H1 (cell line): ENCODE data around the gene PTPRO. TPM values are rescaled to one million over a fixed set of nuclear protein-coding genes. Genes with fewer than 3 reads are reported as not detected.

Experiments
- CTCF ChIA-PET: fragments of 300-600 bp; sonication (Branson Sonifier 250); formaldehyde crosslinking; loops from one replicate; lab custom pipeline; 2021; ENCODE audit not compliant: partially characterized antibody; lab: Charles Lee
- POLR2A ChIA-PET: fragments of 300-600 bp; sonication (Branson Sonifier 250); formaldehyde crosslinking; loops from one replicate; lab custom pipeline; 2021; ENCODE audit warnings: inconsistent platforms; ENCODE audit not compliant: partially characterized antibody; lab: Charles Lee
- DNase-seq, 2 experiments: peaks; one replicate each; pipeline versions ENCODE4 v3.0.0 to v3.0.0-alpha.2; 2010 to 2022; ENCODE audit warnings: low spot score in 2 of 2, low read depth in 1 of 2, mixed read lengths in 1 of 2
- FAIRE-seq: peaks from 2 replicates; lab custom pipeline; 2011; peaks lifted over from hg19 to GRCh38; lab: Jason Lieb, UNC
- H2AFZ ChIP-seq: 2 replicates; pipeline ENCODE4 v1.8.1; 2012; ENCODE audit warnings: low read length, inconsistent platforms
- H2AK5ac ChIP-seq: 2 replicates; pipeline ENCODE4 v1.6.1; 2013; ENCODE audit warnings: low read depth, low read length
- H2BK120ac ChIP-seq: replicated peaks from 2 replicates; pipeline ENCODE3; 2013; ENCODE audit warnings: low read depth, low read length, inconsistent platforms
- H2BK12ac ChIP-seq: 2 replicates; pipeline ENCODE4 v1.6.1; 2013; ENCODE audit warnings: low read depth, low read length
- H2BK15ac ChIP-seq: 2 replicates; pipeline ENCODE4 v1.6.1; 2013; ENCODE audit warnings: low read length
- H2BK20ac ChIP-seq: 2 replicates; pipeline ENCODE4 v1.6.1; 2013; ENCODE audit warnings: low read length
- H2BK5ac ChIP-seq: 2 replicates; pipeline ENCODE4 v1.6.1; 2013; ENCODE audit warnings: low read depth, low read length
- H3K14ac ChIP-seq: 2 replicates; pipeline ENCODE4 v1.6.1; 2013; ENCODE audit warnings: inconsistent platforms; ENCODE audit not compliant: insufficient read length
- H3K18ac ChIP-seq: 2 replicates; pipeline ENCODE4 v1.6.1; 2013; ENCODE audit warnings: low read length; ENCODE audit errors: extremely low read depth
- H3K23ac ChIP-seq: 2 replicates; pipeline ENCODE4 v1.6.1; 2013; ENCODE audit warnings: inconsistent platforms; ENCODE audit not compliant: insufficient read length
- H3K23me2 ChIP-seq: 2 replicates; pipeline ENCODE4 v1.6.1; 2013; ENCODE audit warnings: low read depth, low read length
- H3K27ac ChIP-seq: 2 replicates; pipeline ENCODE4 v1.6.1; 2011; ENCODE audit warnings: low read depth, low read length, inconsistent platforms
- H3K27me3 ChIP-seq, 4 experiments: replicated peaks in 1 of 4; 1 replicate in 1 of 4; 2 replicates in 3 of 4; pipeline versions ENCODE4 v1.6.1 to v1.8.1; 2011 to 2013; ENCODE audit warnings: low read length in 3 of 4, mild to moderate bottlenecking in 3 of 4, inconsistent platforms in 2 of 4, mixed read lengths in 2 of 4, moderate library complexity in 1 of 4; ENCODE audit not compliant: control insufficient read depth in 3 of 4, insufficient read depth in 3 of 4; ENCODE audit errors: extremely low read depth in 1 of 4
- H3K36me3 ChIP-seq, 4 experiments: 2 replicates each; pipeline versions ENCODE4 v1.6.1 to v1.8.1; 2011 to 2013; ENCODE audit warnings: mild to moderate bottlenecking in 4 of 4, low read length in 3 of 4, moderate library complexity in 2 of 4, control low read depth in 1 of 4, inconsistent platforms in 1 of 4; ENCODE audit not compliant: insufficient read depth in 4 of 4, control insufficient read depth in 2 of 4
- H3K4ac ChIP-seq: replicated peaks from 2 replicates; pipeline ENCODE3; 2013; ENCODE audit warnings: low read length, low read depth, mixed read lengths, inconsistent platforms; ENCODE audit not compliant: insufficient read length
- H3K4me1 ChIP-seq, 4 experiments: replicated peaks in 1 of 4; 1 replicate in 1 of 4; 2 replicates in 3 of 4; pipeline versions ENCODE4 v1.6.1 to v1.8.1; 2011 to 2013; ENCODE audit warnings: low read length in 3 of 4, inconsistent platforms in 2 of 4, mixed read lengths in 1 of 4; ENCODE audit not compliant: insufficient read depth in 4 of 4, control insufficient read depth in 3 of 4
- H3K4me2 ChIP-seq, 2 experiments: 2 replicates each; pipeline versions ENCODE4 v1.6.1 to v1.8.1; 2011 to 2013; ENCODE audit warnings: low read depth in 2 of 2, low read length in 2 of 2, control low read depth in 1 of 2, inconsistent platforms in 1 of 2, mild to moderate bottlenecking in 1 of 2; ENCODE audit not compliant: insufficient read depth in 1 of 2
- H3K4me3 ChIP-seq, 4 experiments: fragments of 200-600, 300-600 bp in 1 of 4; sonication (generic), shearing (Covaris generic), sonication (Bioruptor Twin) in 1 of 4; 2 replicates each; pipeline versions ENCODE4 v1.5.1 to v1.8.1; 2011 to 2016; ENCODE audit warnings: low read length in 4 of 4, low read depth in 3 of 4, control low read depth in 2 of 4, inconsistent platforms in 2 of 4, mild to moderate bottlenecking in 2 of 4, mixed read lengths in 1 of 4, moderate library complexity in 1 of 4; ENCODE audit not compliant: insufficient read depth in 2 of 4; ENCODE audit errors: extremely low read depth in 1 of 4
- H3K56ac ChIP-seq: replicated peaks from 2 replicates; pipeline ENCODE3; 2013; ENCODE audit warnings: low read depth, mild to moderate bottlenecking, mixed read lengths, low read length, inconsistent platforms; ENCODE audit not compliant: insufficient read length
- H3K79me1 ChIP-seq: 2 replicates; pipeline ENCODE4 v1.6.1; 2013; ENCODE audit warnings: low read depth, low read length, control low read depth
- H3K79me2 ChIP-seq, 2 experiments: 2 replicates each; pipeline versions ENCODE4 v1.6.1 to v1.8.1; 2012 to 2013; ENCODE audit warnings: low read length in 2 of 2, mild to moderate bottlenecking in 2 of 2, inconsistent platforms in 1 of 2; ENCODE audit not compliant: insufficient read depth in 2 of 2, control insufficient read depth in 1 of 2
- H3K9ac ChIP-seq, 4 experiments: replicated peaks in 1 of 4; 1 replicate in 1 of 4; 2 replicates in 3 of 4; pipeline versions ENCODE4 v1.6.1 to v1.8.1; 2011 to 2013; ENCODE audit warnings: low read depth in 3 of 4, low read length in 3 of 4, control low read depth in 2 of 4, mild to moderate bottlenecking in 2 of 4, moderate library complexity in 2 of 4, inconsistent platforms in 1 of 4; ENCODE audit errors: extremely low read depth in 1 of 4
- H3K9me3 ChIP-seq, 2 experiments: 2 replicates each; pipeline versions ENCODE4 v1.6.1 to v1.8.1; 2012 to 2013; ENCODE audit warnings: mild to moderate bottlenecking in 2 of 2, moderate library complexity in 2 of 2, control low read depth in 1 of 2, inconsistent platforms in 1 of 2, low read depth in 1 of 2, low read length in 1 of 2, mixed read lengths in 1 of 2; ENCODE audit not compliant: insufficient read depth in 2 of 2
- H4K20me1 ChIP-seq, 2 experiments: replicated peaks in 1 of 2; 2 replicates each; pipeline versions ENCODE3 to v1.8.1; 2011 to 2013; ENCODE audit warnings: inconsistent platforms in 2 of 2, low read length in 2 of 2, mild to moderate bottlenecking in 1 of 2; ENCODE audit not compliant: insufficient read depth in 2 of 2, control insufficient read depth in 1 of 2
- H4K5ac ChIP-seq: 2 replicates; pipeline ENCODE4 v1.6.1; 2013; ENCODE audit warnings: low read length, low read depth, mixed read lengths, inconsistent platforms; ENCODE audit not compliant: insufficient read length
- H4K8ac ChIP-seq: 2 replicates; pipeline ENCODE4 v1.8.0; 2013; ENCODE audit warnings: mild to moderate bottlenecking, moderate library complexity, low read length, inconsistent platforms; ENCODE audit not compliant: insufficient read depth; ENCODE audit errors: extremely low read depth
- H4K91ac ChIP-seq: replicated peaks from 2 replicates; pipeline ENCODE3; 2013; ENCODE audit warnings: low read length, mixed read lengths, inconsistent platforms; ENCODE audit not compliant: insufficient read length
- USF2 ChIP-seq: IDR thresholded peaks from 2 replicates; pipeline ENCODE4 v1.6.1; 2011; ENCODE audit warnings: low read length, improper control_type of control experiment
- WGBS, 2 experiments: shearing (Covaris generic) in 1 of 2; methylation state at CpG; one replicate each; pipeline versions ENCODE4 v1.1.6 to v1.1.7; 2013 to 2015; ENCODE audit warnings: low lambda C conversion rate in 2 of 2, mixed read lengths in 2 of 2, inconsistent platforms in 1 of 2, low coverage in 1 of 2, missing lambda C conversion rate in 1 of 2; ENCODE audit not compliant: insufficient replicate concordance in 2 of 2, insufficient coverage in 1 of 2, insufficient read length in 1 of 2; ENCODE audit errors: extremely low coverage in 1 of 2, missing lambda C conversion rate in 1 of 2; 5-methylcytosine and 5-hydroxymethylcytosine counted together
- polyA plus RNA-seq, 7 experiments: library from polyadenylated mRNA; depleted of rRNA in 3 of 7; stranded (reverse) in 5 of 7; unstranded in 2 of 7; fragments of >200 nt in 5 of 7; fragments of 200-250 nt in 2 of 7; gene quantifications; 1 replicate in 5 of 7; 2 replicates in 1 of 7; 4 replicates in 1 of 7; pipeline versions ENCODE4 v1.2.1 to v1.2.3, GENCODE V29; 2011 to 2013; ENCODE audit warnings: missing spikeins in 2 of 7, mixed read lengths in 2 of 7
- total RNA-seq: library from RNA; stranded (reverse); fragmentation: NEBNext Ultra II Directional; extraction: Animal tissue kit (Norgen Biotek cat#: 25700); gene quantifications from 2 replicates; pipeline ENCODE4 v1.2.1, GENCODE V29; 2021

Gene PTPRO
- total and polyA plus RNA-seq, 2 of the 8 experiments (the other 6 are each of a cell fraction or from before 2014, with no cell fraction given): 0.73 to 1.7 TPM

DNA sequence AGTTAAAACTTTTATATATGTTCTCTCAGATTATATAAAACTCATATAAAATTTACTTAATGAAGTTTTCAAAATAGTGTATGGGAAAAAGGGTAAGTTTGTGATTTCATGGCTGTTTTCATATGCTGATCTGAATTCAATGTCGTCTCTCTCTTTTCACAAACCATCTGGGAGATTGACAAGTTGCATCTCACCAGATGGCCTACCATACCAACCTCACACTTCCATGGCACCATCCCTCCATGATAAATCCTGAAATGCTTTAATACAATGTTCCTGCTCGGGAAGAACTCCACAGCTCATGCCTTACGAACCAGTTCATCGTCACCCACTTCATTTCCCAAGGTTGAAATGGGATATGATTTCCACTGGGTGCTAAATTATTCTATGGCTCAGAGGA, 22.3 kb downstream of the PTPRO start:
- H3K27me3 ChIP-seq: peaks cover 0 to 1% (median 0%) of the 10 kb centered on the region in 4 experiments; a peak in 1 of 7 replicates
- no peak overlapping the region for H3K56ac ChIP-seq
- H3K4ac ChIP-seq: no peak overlapping the region
- no peak overlapping the region for H2AFZ ChIP-seq
- no peak overlapping the region for H4K5ac ChIP-seq
- DNase-seq (no peak), FAIRE-seq (no peak)
- no peak overlapping the region for H2AK5ac ChIP-seq
- no peak overlapping the region for H3K4me3 ChIP-seq
- no peak overlapping the region for H3K27ac ChIP-seq
- H2BK15ac ChIP-seq: no peak overlapping the region
- H2BK20ac ChIP-seq: no peak overlapping the region
- H2BK12ac ChIP-seq: no peak overlapping the region
- CTCF ChIA-PET: interaction anchor here (0.6 to 0.7 kb wide), 2 partner anchors 12 to 541 kb away, joined by 3 read pairs; partner anchors contain the start of gene C12orf60
- no peaks in the 10 kb centered on the region for H3K9me3 ChIP-seq
- POLR2A ChIA-PET: no interaction called here
- no peaks in the 10 kb centered on the region for H3K36me3 ChIP-seq
- no peak overlapping the region for H2BK120ac ChIP-seq
- WGBS, 2 experiments: 90% methylated on average over 4 of the region's 4 CpGs; no CpG with 5 or more reads in 1 of the 2 experiments
- no peaks in the 10 kb centered on the region for H3K79me1 ChIP-seq
- no peaks in the 10 kb centered on the region for H4K20me1 ChIP-seq
- no peaks in the 10 kb centered on the region for H3K23me2 ChIP-seq
- H2BK5ac ChIP-seq: no peak overlapping the region
- no peak for TF ChIP-seq USF2
- H3K4me1 ChIP-seq: no peaks in the 10 kb centered on the region
- H4K8ac ChIP-seq: no peak overlapping the region
- no peak overlapping the region for H3K23ac ChIP-seq
- H4K91ac ChIP-seq: no peak overlapping the region
- H3K4me2 ChIP-seq: no peak overlapping the region
- H3K79me2 ChIP-seq: no peaks in the 10 kb centered on the region
- no peak overlapping the region for H3K9ac ChIP-seq
- peak overlapping the region; percentile 87 for H3K14ac ChIP-seq
- H3K18ac ChIP-seq: no peak overlapping the region
